Measurements from ENCODE around the gene KIFBP. TPM values are rescaled to one million over a fixed set of nuclear protein-coding genes. Genes with fewer than 3 reads are reported as not detected.

KIFBP gene
- total RNA-seq, 1 experiment from 2014 or later, result 26.9 TPM

GRCh38 chr10:69057951-69058297 lies 69.3 kb downstream of the KIFBP start:
- Histone ChIP-seq H3K27me3 (ENCODE audit: insufficient read depth, low read length) (no peaks in the 10 kb centered on the region), H3K4me2 (ENCODE audit: low read length) (no peak overlapping the region), H2AFZ (ENCODE audit: low read depth, low read length, poor library complexity, severe bottlenecking) (no peak overlapping the region), H3K36me3 (ENCODE audit: control insufficient read depth in 1 of 2, insufficient read depth in 2 of 2, low read length in 2 of 2) (no peaks in the 10 kb centered on the region), H3K4me1 (ENCODE audit: control insufficient read depth in 1 of 2, insufficient read depth in 2 of 2, low read length in 2 of 2) (peaks cover 0 to 9% of the 10 kb centered on the region in 2 experiments; a peak in 2 of 4 replicates), H3K9me2 (ENCODE audit: insufficient read depth) (no peaks in the 10 kb centered on the region), H3K9me3 (ENCODE audit: control insufficient read depth in 1 of 2, insufficient read depth in 1 of 2, low read depth in 1 of 2, low read length in 2 of 2) (no peaks in the 10 kb centered on the region), H3K9ac (ENCODE audit: low read length) (no peak overlapping the region), H4K20me1 (ENCODE audit: insufficient read depth) (no peaks in the 10 kb centered on the region), H3K79me2 (ENCODE audit: insufficient read depth, low read length) (no peaks in the 10 kb centered on the region), H3K27ac (ENCODE audit: low read depth, low read length) (no peak overlapping the region), H3K4me3 (replicated peaks in 1 of 2; ENCODE audit: low read depth in 1 of 2, low read length in 2 of 2) (no peak overlapping the region)
- intact Hi-C loops (cut with micrococcal nuclease), result no loop called here
- BruUV-seq (replicated peaks), result no TSS peak
- RAD21 ChIA-PET (ENCODE audit: low non-redundant PET in 1 of 2, low total read pairs in 2 of 2, uncharacterized antibody in 2 of 2, unreplicated experiment in 2 of 2), result no interaction called here
- CTCF ChIA-PET, result no interaction called here
- DNase-seq (ENCODE audit: low read depth, low spot score), result no peak
- TF ChIP-seq SP1 (IDR thresholded peaks at IDR 0.05; ENCODE audit: low read depth), result no peak
- POLR2A ChIA-PET, result no interaction called here
- no peak for ATAC-seq

DNA sequence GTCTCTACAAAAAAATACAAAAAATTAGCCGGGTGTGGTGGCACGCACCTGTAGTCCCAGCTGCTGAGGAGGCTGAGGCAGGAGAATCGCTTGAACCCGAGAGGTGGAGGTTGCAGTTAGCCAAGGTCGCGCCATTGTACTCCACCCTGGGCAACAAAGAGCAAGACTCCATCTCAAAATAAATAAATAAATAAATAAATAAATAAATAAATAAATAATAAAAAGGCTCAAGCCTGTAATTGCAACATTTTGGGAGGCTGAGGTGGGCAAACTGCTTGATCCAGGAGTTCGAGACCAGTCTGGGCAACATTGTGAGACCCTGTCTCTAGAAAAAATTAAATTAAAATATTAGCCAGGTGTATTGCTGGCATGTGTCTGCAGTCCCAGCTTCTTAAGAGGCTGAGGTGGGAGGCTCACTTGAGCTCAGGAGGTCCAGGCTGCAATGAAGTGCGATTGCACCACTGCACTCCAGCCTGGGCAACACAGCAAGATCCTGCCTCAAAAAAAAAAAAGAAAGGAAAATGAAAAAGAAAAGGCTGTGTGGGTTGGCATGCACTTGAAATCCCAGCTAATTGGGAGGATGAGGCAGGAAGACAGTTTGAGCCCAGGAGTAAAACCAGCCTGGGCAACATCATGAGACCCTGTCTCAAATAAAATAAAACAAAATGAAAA lies 71.7 kb downstream of the KIFBP start:
- Histone ChIP-seq H3K36me3 (ENCODE audit: control insufficient read depth in 1 of 2, insufficient read depth in 2 of 2, low read length in 2 of 2) (no peaks in the 10 kb centered on the region), H3K9me2 (ENCODE audit: insufficient read depth) (no peaks in the 10 kb centered on the region), H3K9ac (ENCODE audit: low read length) (no peak overlapping the region), H3K4me1 (ENCODE audit: control insufficient read depth in 1 of 2, insufficient read depth in 2 of 2, low read length in 2 of 2) (peaks cover 0 to 9% of the 10 kb centered on the region in 2 experiments; a peak in 2 of 4 replicates), H3K4me3 (replicated peaks in 1 of 2; ENCODE audit: low read depth in 1 of 2, low read length in 2 of 2) (no peak overlapping the region), H3K9me3 (ENCODE audit: control insufficient read depth in 1 of 2, insufficient read depth in 1 of 2, low read depth in 1 of 2, low read length in 2 of 2) (no peaks in the 10 kb centered on the region), H3K27me3 (ENCODE audit: insufficient read depth, low read length) (no peaks in the 10 kb centered on the region), H3K79me2 (ENCODE audit: insufficient read depth, low read length) (no peaks in the 10 kb centered on the region), H2AFZ (ENCODE audit: low read depth, low read length, poor library complexity, severe bottlenecking) (no peak overlapping the region), H3K27ac (ENCODE audit: low read depth, low read length) (no peak overlapping the region), H4K20me1 (ENCODE audit: insufficient read depth) (no peaks in the 10 kb centered on the region), H3K4me2 (ENCODE audit: low read length) (no peak overlapping the region)
- ChIA-PET RAD21 (ENCODE audit: low non-redundant PET in 1 of 2, low total read pairs in 2 of 2, uncharacterized antibody in 2 of 2, unreplicated experiment in 2 of 2) (no interaction called here), CTCF (no interaction called here), POLR2A (no interaction called here)
- ATAC-seq (no peak), DNase-seq (ENCODE audit: low read depth, low spot score) (no peak)
- intact Hi-C loops (cut with micrococcal nuclease), result no loop called here
- TF ChIP-seq ZNF274 (IDR thresholded peaks at IDR 0.05; ENCODE audit: low read depth, low read length), result no peak
- TF ChIP-seq EZH2 (IDR thresholded peaks at IDR 0.05), result no peak
- no peak for TF ChIP-seq TCF7L2 (IDR thresholded peaks at IDR 0.05; ENCODE audit: borderline replicate concordance, extremely low read depth, insufficient read depth, insufficient read length)
- no peak for TF ChIP-seq ELF1 (IDR thresholded peaks at IDR 0.05; ENCODE audit: borderline replicate concordance, low read depth)
- no peak for TF ChIP-seq EZH2phosphoT487 (IDR thresholded peaks at IDR 0.05; ENCODE audit: borderline replicate concordance)
- TF ChIP-seq SRF (IDR thresholded peaks at IDR 0.05; ENCODE audit: low read depth), result no peak
- no peak for TF ChIP-seq RAD21 (IDR thresholded peaks at IDR 0.05; ENCODE audit: low read depth)
- BruUV-seq (replicated peaks), result no TSS peak
